ENCODE results near the gene DYNC1I1.

DYNC1I1 gene

GRCh38 chr7:95772298-95772770 is at the start of gene DYNC1I1:
TSS of gene DYNC1I1 (plus strand) at chr7:95772554. CDS start at chr7:95804730, 32,176 bp downstream.
- no peak within 1 kb of the TSS for H3K27ac ChIP-seq
- no peak for TF ChIP-seq CTCF (IDR thresholded peaks at IDR 0.05; ENCODE audit: low read depth, low read length, missing control alignments)
- H3K4me3 ChIP-seq (ENCODE audit: low read depth, low read length) = peak within 1 kb of the TSS; percentile 69
- DNase-seq = peak; percentile 49
- H3K36me3 ChIP-seq (replicated peaks) = no peaks in the 10 kb centered on the region
- in situ Hi-C loops (cut with HindIII; ENCODE audit: low pct_ligation_motif_present, low sequenced_read_pairs) = no loop called here
- no peaks in the 10 kb centered on the region for H3K27me3 ChIP-seq (replicated peaks)

DNA sequence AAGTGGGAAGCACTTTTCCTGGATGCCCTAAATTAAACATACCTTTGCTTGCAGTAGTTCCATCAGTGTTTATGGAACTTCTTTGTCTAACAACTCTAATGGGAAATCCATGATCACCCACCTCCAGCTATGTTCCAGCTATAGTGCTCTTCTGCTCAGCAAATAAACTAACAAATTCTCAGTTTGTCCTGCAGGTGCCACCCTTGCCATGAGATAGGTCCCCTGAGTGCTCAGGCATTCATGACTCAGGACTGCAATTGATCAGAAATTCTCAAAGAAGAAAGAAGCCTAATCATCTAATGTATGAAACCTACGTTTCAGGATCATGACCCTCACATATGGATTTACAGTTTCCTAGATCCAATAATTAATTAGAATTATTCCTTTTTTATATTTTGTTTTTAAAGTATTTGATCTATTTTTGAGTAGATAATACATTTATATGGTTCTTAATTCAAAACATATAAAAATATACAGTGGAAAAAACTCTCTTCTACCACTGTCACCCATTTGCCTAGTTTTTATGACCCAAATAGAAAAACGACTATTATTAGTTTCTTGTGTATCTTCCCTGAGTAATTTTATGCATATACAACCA is 48.7 kb upstream of the DYNC1I1 start:
- peak; percentile 48 for DNase-seq
- Histone ChIP-seq H3K27me3 (replicated peaks) (no peaks in the 10 kb centered on the region), H3K36me3 (replicated peaks) (no peaks in the 10 kb centered on the region), H3K4me3 (ENCODE audit: low read depth, low read length) (no peak overlapping the region), H3K27ac (no peak overlapping the region)
- in situ Hi-C loops (cut with HindIII; ENCODE audit: low pct_ligation_motif_present, low sequenced_read_pairs) = no loop called here
- peak; percentile 67 for TF ChIP-seq CTCF (IDR thresholded peaks at IDR 0.05; ENCODE audit: low read depth, low read length, missing control alignments)

- in situ Hi-C loops (cut with HindIII; ENCODE audit: low pct_ligation_motif_present, low sequenced_read_pairs) = no loop called here
- Histone ChIP-seq H3K27ac (no peak overlapping the region), H3K36me3 (replicated peaks) (no peaks in the 10 kb centered on the region), H3K27me3 (replicated peaks) (no peaks in the 10 kb centered on the region), H3K4me3 (ENCODE audit: low read depth, low read length) (no peak overlapping the region)
- no peak for DNase-seq
- TF ChIP-seq CTCF (IDR thresholded peaks at IDR 0.05; ENCODE audit: low read depth, low read length, missing control alignments) = no peak
Observed at GRCh38 chr7:95725205-95725604, 47.1 kb upstream of the DYNC1I1 start.

- H3K36me3 ChIP-seq (replicated peaks) = no peaks in the 10 kb centered on the region
- no peak overlapping the region for H3K4me3 ChIP-seq (ENCODE audit: low read depth, low read length)
- H3K27me3 ChIP-seq (replicated peaks) = no peaks in the 10 kb centered on the region
- DNase-seq = no peak
- no peak overlapping the region for H3K27ac ChIP-seq
- TF ChIP-seq CTCF (IDR thresholded peaks at IDR 0.05; ENCODE audit: low read depth, low read length, missing control alignments) = no peak
- in situ Hi-C loops (cut with HindIII; ENCODE audit: low pct_ligation_motif_present, low sequenced_read_pairs) = no loop called here
Observed at GRCh38 chr7:95730493-95731280, 41.7 kb upstream of the DYNC1I1 start.

DNA sequence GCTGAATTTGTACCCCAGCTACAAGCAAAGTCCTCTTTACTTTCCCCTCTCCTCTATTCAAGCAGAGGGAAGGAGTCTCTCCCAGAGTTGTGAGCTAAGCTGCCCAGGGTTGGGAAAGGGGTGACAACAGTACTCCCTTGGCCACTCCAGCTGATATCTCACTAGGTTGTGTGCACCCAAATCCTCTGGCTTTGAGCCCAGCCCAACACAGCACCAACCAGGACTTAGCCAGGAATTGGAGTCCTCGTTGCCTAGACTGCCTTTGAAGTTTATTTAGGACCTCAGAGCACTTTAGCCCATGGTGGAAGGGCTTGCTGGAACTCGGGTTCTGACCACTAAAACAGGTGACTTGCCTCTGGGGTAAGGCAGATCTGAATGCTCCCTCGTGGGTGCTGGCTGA is 35.7 kb upstream of the DYNC1I1 start:
- TF ChIP-seq CTCF (IDR thresholded peaks at IDR 0.05; ENCODE audit: low read depth, low read length, missing control alignments) = no peak
- H3K4me3 ChIP-seq (ENCODE audit: low read depth, low read length) = no peak overlapping the region
- DNase-seq = no peak
- in situ Hi-C loops (cut with HindIII; ENCODE audit: low pct_ligation_motif_present, low sequenced_read_pairs) = no loop called here
- no peaks in the 10 kb centered on the region for H3K36me3 ChIP-seq (replicated peaks)
- H3K27me3 ChIP-seq (replicated peaks) = no peaks in the 10 kb centered on the region
- no peak overlapping the region for H3K27ac ChIP-seq
